Esophagus muscularis mucosa (tissue), 4 donors: Measurements from ENCODE around the gene GNLY.

ENCODE experiments used
- CTCF ChIP-seq, 3 experiments: fragments of 200-600 bp in 2 of 3; fragments of 450-650 bp in 1 of 3; sonication (generic) in 2 of 3; IDR thresholded peaks; one replicate each; pipeline ENCODE4 v1.5.1; 2017 to 2019; ENCODE audit warnings: antibody characterized with exemption in 3 of 3, mild to moderate bottlenecking in 2 of 3, moderate library complexity in 1 of 3
- EP300 ChIP-seq: sonication (generic); formaldehyde crosslinking; IDR thresholded peaks from one replicate; pipeline ENCODE4 v1.6.1; 2017; ENCODE audit warnings: antibody characterized with exemption
- POLR2AphosphoS5 ChIP-seq, 2 donors: sonication (generic); formaldehyde crosslinking; IDR thresholded peaks; one replicate each; pipeline ENCODE4 v1.6.1; 2017; ENCODE audit warnings: antibody characterized with exemption in 2 of 2

- TF ChIP-seq CTCF (IDR thresholded peaks at IDR 0.05) (no peak), POLR2AphosphoS5 (IDR thresholded peaks at IDR 0.05) (no peak), EP300 (no peak)
These were observed 12.4 kb upstream of the GNLY start for GRCh38 chr2:85681776-85682175.
